DOHH2 (cell line): ENCODE data around the gene GAMT.

Source experiments
- CTCF ChIP-seq: fragments of 200-600 bp; sonication (generic); IDR thresholded peaks from one replicate; pipeline ENCODE4 v1.5.1; 2014; ENCODE audit warnings: antibody characterized with exemption, mild to moderate bottlenecking, low read depth, low read length; ENCODE audit not compliant: poor library complexity, severe bottlenecking
- EZH2phosphoT487 ChIP-seq: fragments of 200-600 bp; sonication (generic); IDR thresholded peaks from 2 replicates; pipeline ENCODE4 v1.6.1; 2017; ENCODE audit warnings: borderline replicate concordance, mild to moderate bottlenecking, antibody characterized with exemption, low read length, moderate library complexity, mixed read lengths

- TF ChIP-seq CTCF (no peak), EZH2phosphoT487 (no peak)
Observed at GRCh38 chr19:1421218-1421957, 20.0 kb upstream of the GAMT start.
